Spleen (tissue), 11 donors: ENCODE measurements around the gene ICE2. TPM values are rescaled to one million over a fixed set of nuclear protein-coding genes. Genes with fewer than 3 reads are reported as not detected.

Experiments used
- DNase-seq: peaks from one replicate; pipeline ENCODE4 v3.0.0-alpha.2; 2020
- H3K27ac ChIP-seq, 8 donors: fragments of 200-600 bp; sonication (generic) in 7 of 8; 1 replicate in 4 of 8; 2 replicates in 4 of 8; pipeline versions ENCODE4 v1.5.0 to v1.8.0; 2016 to 2021; ENCODE audit warnings: inconsistent platforms in 4 of 8, mild to moderate bottlenecking in 4 of 8, moderate library complexity in 1 of 8
- H3K27me3 ChIP-seq, 7 donors: fragments of 200-600 bp; sonication (generic) in 6 of 7; replicated peaks in 1 of 7; 1 replicate in 4 of 7; 2 replicates in 3 of 7; pipeline versions ENCODE4 v1.5.0 to v1.8.0; 2016 to 2021; ENCODE audit warnings: inconsistent platforms in 3 of 7, mild to moderate bottlenecking in 1 of 7
- H3K36me3 ChIP-seq, 6 donors: fragments of 200-600 bp; sonication (generic) in 5 of 6; 1 replicate in 4 of 6; 2 replicates in 2 of 6; pipeline versions ENCODE4 v1.5.0 to v1.8.0; 2016 to 2021; ENCODE audit warnings: inconsistent platforms in 2 of 6
- H3K4me1 ChIP-seq, 6 donors: fragments of 200-600 bp; sonication (generic) in 5 of 6; 1 replicate in 3 of 6; 2 replicates in 3 of 6; pipeline versions ENCODE4 v1.5.0 to v1.8.0; 2016 to 2021; ENCODE audit warnings: inconsistent platforms in 3 of 6
- H3K4me3 ChIP-seq, 8 donors: fragments of 200-600 bp; sonication (generic) in 7 of 8; 1 replicate in 4 of 8; 2 replicates in 4 of 8; pipeline versions ENCODE4 v1.5.0 to v1.8.0; 2016 to 2021; ENCODE audit warnings: inconsistent platforms in 4 of 8, mild to moderate bottlenecking in 4 of 8, moderate library complexity in 2 of 8
- H3K9me3 ChIP-seq, 8 donors: fragments of 200-600 bp; sonication (generic) in 7 of 8; 1 replicate in 4 of 8; 2 replicates in 4 of 8; pipeline versions ENCODE4 v1.5.0 to v1.8.0; 2016 to 2021; ENCODE audit warnings: inconsistent platforms in 4 of 8
- POLR2A ChIP-seq, 3 donors: fragments of 450-650 bp; IDR thresholded peaks; one replicate each; pipeline ENCODE4 v1.5.1; 2017; ENCODE audit warnings: antibody characterized with exemption in 3 of 3, mild to moderate bottlenecking in 1 of 3
- POLR2AphosphoS5 ChIP-seq, 3 donors: sonication (generic); formaldehyde crosslinking; IDR thresholded peaks; one replicate each; pipeline ENCODE4 v1.5.1; 2017; ENCODE audit warnings: antibody characterized with exemption in 3 of 3
- WGBS, 5 donors: extraction: QIAGEN DNeasy Blood & Tissue Kit in 3 of 5; methylation state at CpG; one replicate each; pipeline versions ENCODE4 v1.1.5 to v1.1.7; 2013 to 2018; 5-methylcytosine and 5-hydroxymethylcytosine counted together
- intact Hi-C: fragments of 100-400 bp; cut with DNase I; formaldehyde crosslinking; loops from one replicate; pipeline ENCODE4 v1.15.0; 2023; ENCODE audit warnings: low total_unique reads
- polyA plus RNA-seq, 3 donors: library from polyadenylated mRNA; stranded (reverse); fragments of 200-250 nt; gene quantifications; one replicate each; pipeline ENCODE4 v1.2.1, GENCODE V29; 2013
- total RNA-seq, 7 donors: library from RNA; depleted of rRNA in 3 of 7; stranded (reverse); fragments of >200 nt in 3 of 7; fragmentation: NEBNext Ultra II Directional in 4 of 7; extraction: Animal tissue kit (Norgen Biotek cat#: 25700) in 4 of 7; gene quantifications; one replicate each; pipeline versions ENCODE4 v1.1.0 to v1.2.1, GENCODE V29; 2016 to 2021
- TF ChIP-seq, protein P1 (sequence below), 11 experiments: fragments of 200-600 bp in 7 of 11; fragments of 450-650 bp in 4 of 11; sonication (generic) in 4 of 11; IDR thresholded peaks in 8 of 11; conservative IDR thresholded peaks in 3 of 11; 1 replicate in 7 of 11; 2 replicates in 4 of 11; pipeline versions ENCODE4 v1.4.0 to v1.8.0; 2016 to 2021; ENCODE audit warnings: antibody characterized with exemption in 11 of 11, inconsistent platforms in 4 of 11, mild to moderate bottlenecking in 1 of 11
- donor health status: healthy with polysubstance abuse.
- donor health status: DM: no; HTN: no; CAD: no; lungs with moderate emphysema.
- donor health status: DM: no; HTN: no; CAD: no.
- donor health status: Bipolar disorder and iron deficiency.
- donor health status: healthy.
- donor health status: DM: no; HTN: no; CAD: no.
- donor health status: DM: yes; HTN: yes; CAD: no.

ICE2 gene
- total and polyA plus RNA-seq, 10 donors: 15.8 to 66.4 (median 46.9) TPM

- intact Hi-C loops: no loop called here
- peak; percentile 88 for DNase-seq
- Histone ChIP-seq H3K4me3 (no peak overlapping the region), H3K9me3 (no peaks in the 10 kb centered on the region), H3K27ac (no peak overlapping the region), H3K27me3 (no peaks in the 10 kb centered on the region), H3K4me1 (peaks cover 0 to 29% (median 10%) of the 10 kb centered on the region in 6 donors), H3K36me3 (peaks cover 0 to 11% (median 0%) of the 10 kb centered on the region in 6 donors)
- WGBS, 5 donors: 62 to 71% (median 68%) methylated on average over 8 of the region's 8 CpGs
- TF ChIP-seq, protein P1, sequence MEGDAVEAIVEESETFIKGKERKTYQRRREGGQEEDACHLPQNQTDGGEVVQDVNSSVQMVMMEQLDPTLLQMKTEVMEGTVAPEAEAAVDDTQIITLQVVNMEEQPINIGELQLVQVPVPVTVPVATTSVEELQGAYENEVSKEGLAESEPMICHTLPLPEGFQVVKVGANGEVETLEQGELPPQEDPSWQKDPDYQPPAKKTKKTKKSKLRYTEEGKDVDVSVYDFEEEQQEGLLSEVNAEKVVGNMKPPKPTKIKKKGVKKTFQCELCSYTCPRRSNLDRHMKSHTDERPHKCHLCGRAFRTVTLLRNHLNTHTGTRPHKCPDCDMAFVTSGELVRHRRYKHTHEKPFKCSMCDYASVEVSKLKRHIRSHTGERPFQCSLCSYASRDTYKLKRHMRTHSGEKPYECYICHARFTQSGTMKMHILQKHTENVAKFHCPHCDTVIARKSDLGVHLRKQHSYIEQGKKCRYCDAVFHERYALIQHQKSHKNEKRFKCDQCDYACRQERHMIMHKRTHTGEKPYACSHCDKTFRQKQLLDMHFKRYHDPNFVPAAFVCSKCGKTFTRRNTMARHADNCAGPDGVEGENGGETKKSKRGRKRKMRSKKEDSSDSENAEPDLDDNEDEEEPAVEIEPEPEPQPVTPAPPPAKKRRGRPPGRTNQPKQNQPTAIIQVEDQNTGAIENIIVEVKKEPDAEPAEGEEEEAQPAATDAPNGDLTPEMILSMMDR (IDR thresholded peaks at IDR 0.05 in 8 of 11, conservative IDR thresholded peaks at IDR 0.05 in 3 of 11): peak; percentile 64 to 90 (median 83)
- no peak for TF ChIP-seq POLR2AphosphoS5 (IDR thresholded peaks at IDR 0.05)
- no peak for TF ChIP-seq POLR2A (IDR thresholded peaks at IDR 0.05)
Observed at GRCh38 chr15:60520825-60521368, 42.0 kb upstream of the ICE2 start.

DNA sequence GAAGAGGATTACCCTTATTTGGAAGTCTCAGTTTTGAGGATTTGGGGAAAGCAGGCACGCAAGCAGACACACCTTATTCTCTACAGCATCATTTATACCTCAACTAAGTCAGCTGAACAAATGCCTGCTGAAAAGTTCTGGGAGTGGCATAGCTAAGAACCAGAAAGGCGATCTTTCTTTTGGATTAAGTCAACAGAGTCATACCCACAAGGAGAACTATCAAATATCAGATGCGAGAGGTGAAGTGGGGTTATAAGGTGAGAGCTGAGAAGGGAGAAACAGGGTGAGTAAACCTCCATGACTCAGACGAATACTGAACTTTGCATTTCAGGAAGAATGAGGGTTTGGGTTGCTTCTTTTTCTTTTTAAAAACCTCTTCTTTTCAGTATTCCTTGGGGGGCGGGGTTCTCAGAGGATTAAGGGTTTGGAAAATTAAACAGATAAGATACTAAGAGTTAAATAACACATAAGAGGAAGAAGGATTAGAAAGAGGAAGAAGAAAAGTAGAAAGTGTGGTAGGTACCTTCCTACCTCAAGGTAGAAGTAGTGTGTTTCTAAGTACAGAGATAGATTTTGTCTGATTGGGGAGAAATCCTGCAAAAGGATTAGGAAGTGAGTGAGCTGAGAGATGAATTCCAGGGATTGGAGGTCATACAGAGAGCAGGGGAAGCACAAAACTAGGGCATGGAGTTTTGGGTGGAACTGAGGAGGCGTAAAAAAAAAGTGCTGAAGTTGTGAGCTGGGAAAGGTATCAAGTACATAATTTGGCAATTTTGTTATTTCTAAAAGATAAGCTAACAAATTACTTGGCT is 41.3 kb upstream of the ICE2 start:
- intact Hi-C loops: no loop called here
- TF ChIP-seq, protein P1 (IDR thresholded peaks at IDR 0.05 in 8 of 11, conservative IDR thresholded peaks at IDR 0.05 in 3 of 11): no peak
- TF ChIP-seq POLR2A (IDR thresholded peaks at IDR 0.05) (no peak), POLR2AphosphoS5 (IDR thresholded peaks at IDR 0.05) (no peak)
- Histone ChIP-seq H3K4me1 (peaks cover 0 to 27% (median 10%) of the 10 kb centered on the region in 6 donors), H3K27me3 (no peaks in the 10 kb centered on the region), H3K36me3 (peaks cover 0 to 11% (median 0%) of the 10 kb centered on the region in 6 donors), H3K4me3 (no peak overlapping the region), H3K9me3 (no peaks in the 10 kb centered on the region), H3K27ac (no peak overlapping the region)
- no peak for DNase-seq
- 77 to 85% (median 84%) methylated on average over 6 of the region's 6 CpGs for WGBS, 5 donors

- intact Hi-C loops: no loop called here
- no peak for TF ChIP-seq POLR2A (IDR thresholded peaks at IDR 0.05)
- no peak for TF ChIP-seq POLR2AphosphoS5 (IDR thresholded peaks at IDR 0.05)
- TF ChIP-seq, protein P1 (IDR thresholded peaks at IDR 0.05 in 8 of 11, conservative IDR thresholded peaks at IDR 0.05 in 3 of 11): no peak
- no peaks in the 10 kb centered on the region for H3K9me3 ChIP-seq
- 71 to 97% (median 83%) methylated on average over 1 of the region's 1 CpG for WGBS, 5 donors
- no peaks in the 10 kb centered on the region for H3K27me3 ChIP-seq
- DNase-seq: no peak
- no peak overlapping the region for H3K4me3 ChIP-seq
- no peak overlapping the region for H3K27ac ChIP-seq
- H3K4me1 ChIP-seq: peaks cover 0 to 24% (median 10%) of the 10 kb centered on the region in 6 donors
- peaks cover 0 to 20% (median 6%) of the 10 kb centered on the region in 6 donors for H3K36me3 ChIP-seq
Observed at GRCh38 chr15:60519218-60519617, 40.3 kb upstream of the ICE2 start.

DNA sequence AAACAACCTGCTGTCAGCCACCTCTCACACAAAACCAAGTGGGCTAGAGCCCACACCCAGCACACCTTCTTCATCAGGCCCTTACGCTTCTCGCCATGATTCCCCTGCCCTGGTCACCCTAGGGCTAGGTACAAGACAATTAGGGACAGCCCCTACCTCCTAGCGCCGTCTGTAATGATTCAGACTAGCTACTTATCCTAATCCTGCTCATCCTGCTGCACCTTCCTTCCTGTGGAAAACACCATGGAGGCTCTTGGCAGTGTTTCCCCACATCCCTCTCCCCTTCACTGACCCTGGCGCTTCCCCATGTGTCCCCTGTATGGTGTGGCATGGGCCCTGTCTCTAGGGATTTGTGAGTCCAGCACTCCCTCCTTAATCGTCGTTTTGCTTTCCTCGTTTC is 39.6 kb upstream of the ICE2 start:
- intact Hi-C loops: no loop called here
- WGBS, 5 donors: 77 to 90% (median 83%) methylated on average over 8 of the region's 8 CpGs

More for the DNA sequence above, 39.6 kb upstream of the ICE2 start:
- Histone ChIP-seq H3K27ac (no peak overlapping the region), H3K27me3 (no peaks in the 10 kb centered on the region), H3K9me3 (no peaks in the 10 kb centered on the region), H3K4me1 (peaks cover 0 to 24% (median 10%) of the 10 kb centered on the region in 6 donors), H3K36me3 (peaks cover 0 to 27% (median 10%) of the 10 kb centered on the region in 6 donors), H3K4me3 (no peak overlapping the region)
- no peak for DNase-seq
- TF ChIP-seq, protein P1 (IDR thresholded peaks at IDR 0.05 in 8 of 11, conservative IDR thresholded peaks at IDR 0.05 in 3 of 11): no peak
